Body of pancreas (tissue), 4 donors: ENCODE results near the gene ZSWIM6.

Experiments used
- CTCF ChIP-seq, 7 experiments: fragments of 450-650 bp in 4 of 7; fragments of 200-600 bp in 3 of 7; sonication (generic) in 3 of 7; IDR thresholded peaks; one replicate each; pipeline ENCODE4 v1.5.1; 2016 to 2019; ENCODE audit warnings: antibody characterized with exemption in 7 of 7
- POLR2A ChIP-seq, 3 donors: fragments of 450-650 bp; IDR thresholded peaks; one replicate each; pipeline ENCODE4 v1.6.1; 2016; ENCODE audit warnings: antibody characterized with exemption in 3 of 3, mild to moderate bottlenecking in 2 of 3

- no peak for TF ChIP-seq POLR2A (IDR thresholded peaks at IDR 0.05)
- no peak for TF ChIP-seq CTCF (IDR thresholded peaks at IDR 0.05)
Observed at GRCh38 chr5:61440086-61440485, 108.0 kb downstream of the ZSWIM6 start.
